IPS DF 6.9 (cell line): Measurements from ENCODE around the gene PLCD3.

Source experiments
- DNase-seq: peaks from one replicate; pipeline ENCODE4 v3.0.0-alpha.2; 2013; ENCODE audit warnings: low read depth, low spot score
- H3K27ac ChIP-seq: one replicate; pipeline ENCODE4 v1.5.1; 2013; ENCODE audit warnings: low read length, control low read depth
- H3K27me3 ChIP-seq: 2 replicates; pipeline ENCODE4 v1.6.1; 2013; ENCODE audit warnings: mild to moderate bottlenecking, low read length; ENCODE audit not compliant: control insufficient read depth, insufficient read depth
- H3K36me3 ChIP-seq: 2 replicates; pipeline ENCODE4 v1.6.1; 2013; ENCODE audit warnings: low read length; ENCODE audit not compliant: control insufficient read depth, insufficient read depth
- H3K4me1 ChIP-seq: 2 replicates; pipeline ENCODE4 v1.6.1; 2013; ENCODE audit warnings: low read length; ENCODE audit not compliant: control insufficient read depth, insufficient read depth
- H3K4me3 ChIP-seq: 2 replicates; pipeline ENCODE4 v1.5.1; 2013; ENCODE audit warnings: mild to moderate bottlenecking, low read length
- H3K9me3 ChIP-seq: 2 replicates; pipeline ENCODE4 v1.6.1; 2013; ENCODE audit warnings: low read length, inconsistent platforms; ENCODE audit not compliant: control insufficient read depth, insufficient read depth
- WGBS: extraction: QIAGEN DNeasy Blood & Tissue Kit; methylation state at CpG from one replicate; pipeline ENCODE4 v1.1.7; 2013; ENCODE audit warnings: mixed read lengths, missing lambda C conversion rate; ENCODE audit not compliant: insufficient read length, insufficient coverage; 5-methylcytosine and 5-hydroxymethylcytosine counted together

Gene PLCD3

DNA sequence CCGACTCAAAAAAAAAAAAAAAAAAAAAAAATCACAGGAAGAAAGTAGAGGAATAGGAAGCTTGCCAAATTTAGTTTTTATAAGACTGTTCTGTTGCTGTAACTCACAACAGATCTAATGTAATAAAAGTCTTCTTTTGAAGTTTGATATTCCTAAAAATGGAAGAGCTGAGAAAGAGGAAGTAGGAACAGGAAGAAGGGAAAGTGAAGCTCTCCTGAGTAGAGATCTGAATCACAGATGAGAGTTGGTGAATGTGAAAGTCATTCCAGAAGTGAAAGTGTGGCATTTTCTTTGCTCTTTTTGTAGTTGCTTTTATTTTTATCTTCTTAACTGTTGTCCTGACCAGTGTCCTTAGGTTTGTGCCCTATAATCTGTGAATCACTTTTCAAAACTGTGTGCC is 69.1 kb downstream of the PLCD3 start:
- H3K4me3 ChIP-seq, result no peak overlapping the region
- H3K27me3 ChIP-seq, result no peaks in the 10 kb centered on the region
- no peaks in the 10 kb centered on the region for H3K36me3 ChIP-seq
- no peak overlapping the region for H3K27ac ChIP-seq
- WGBS, result no CpG with 5 or more reads among the region's 1 CpG
- H3K9me3 ChIP-seq, result no peaks in the 10 kb centered on the region
- no peak for DNase-seq
- no peaks in the 10 kb centered on the region for H3K4me1 ChIP-seq

DNA sequence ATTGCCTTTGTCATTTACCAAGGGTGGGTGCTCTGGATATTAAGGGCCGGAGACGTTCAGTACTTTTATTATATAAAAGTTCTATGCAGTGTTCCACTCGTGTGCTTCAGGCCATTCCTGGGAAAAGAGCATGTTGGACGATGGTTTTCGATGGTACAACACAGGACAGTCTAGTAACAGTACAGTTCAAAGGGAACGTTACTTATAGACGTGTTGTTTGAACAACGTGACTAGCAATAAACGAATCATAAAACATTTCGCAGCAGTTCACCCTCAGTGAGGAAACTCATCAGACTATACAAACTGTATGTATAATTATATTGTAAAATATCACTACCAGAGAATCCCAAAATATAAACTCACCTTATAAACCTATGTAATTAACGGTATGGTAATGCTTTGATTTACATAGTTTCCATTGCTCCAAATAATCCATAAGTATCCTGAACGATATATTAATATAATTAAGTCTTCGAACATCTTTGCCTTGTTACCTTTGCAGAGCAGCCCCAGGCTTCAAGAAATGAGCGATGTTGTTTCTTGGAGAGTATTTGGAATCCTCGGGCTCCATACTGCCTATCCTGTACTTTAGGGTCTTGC is 70.6 kb downstream of the PLCD3 start:
- no peaks in the 10 kb centered on the region for H3K4me1 ChIP-seq
- no peak overlapping the region for H3K27ac ChIP-seq
- H3K27me3 ChIP-seq, result no peaks in the 10 kb centered on the region
- no peak for DNase-seq
- no peaks in the 10 kb centered on the region for H3K36me3 ChIP-seq
- H3K9me3 ChIP-seq, result no peaks in the 10 kb centered on the region
- peak overlapping the region; percentile 70; the same call in 1 of the 2 replicates for H3K4me3 ChIP-seq
- WGBS, result no CpG with 5 or more reads among the region's 15 CpGs

DNA sequence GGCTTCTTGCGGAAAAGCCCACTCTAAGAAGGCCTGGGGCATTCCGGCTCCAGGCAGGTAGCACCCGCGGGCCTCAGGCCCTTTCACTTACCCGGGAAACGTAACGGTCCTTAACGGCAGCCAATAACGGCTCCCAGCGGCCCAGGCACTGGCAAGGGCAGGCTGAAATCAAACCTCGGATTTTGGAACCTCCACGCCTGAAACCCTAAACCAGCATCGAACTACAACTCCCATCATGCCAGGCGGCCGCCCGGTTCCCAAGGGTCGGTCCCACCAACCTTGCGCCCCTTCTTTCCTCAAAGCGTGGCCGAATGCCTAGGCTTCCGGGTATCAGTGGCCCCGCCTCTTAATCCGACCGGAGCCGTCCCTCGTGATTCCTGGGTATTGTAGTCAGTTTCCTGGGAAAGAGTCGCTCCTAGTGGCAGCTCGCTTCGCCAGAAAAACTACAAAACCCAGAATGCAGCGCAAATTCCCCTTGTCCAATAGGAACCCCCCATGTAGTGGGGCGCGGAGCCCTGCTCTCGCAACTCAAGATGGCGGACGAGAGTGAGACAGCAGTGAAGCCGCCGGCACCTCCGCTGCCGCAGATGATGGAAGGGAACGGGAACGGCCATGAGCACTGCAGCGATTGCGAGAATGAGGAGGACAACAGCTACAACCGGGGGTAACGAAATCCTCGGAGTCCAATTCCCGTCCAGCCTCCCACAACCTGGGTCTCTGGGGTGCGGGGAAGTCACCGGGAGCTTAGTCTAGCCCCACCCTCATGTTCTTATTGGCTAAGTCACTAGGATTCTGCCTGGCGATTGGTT is 71.3 kb downstream of the PLCD3 start, which contains the start of gene NMT1:
TSS of gene NMT1 (plus strand) at position 521 of the 809 bp plus-strand sequence. CDS start at position 534, 13 bp downstream.
- no CpG with 5 or more reads among the region's 50 CpGs for WGBS
- DNase-seq, result peak; percentile 100
- H3K4me1 ChIP-seq, result no peaks in the 10 kb centered on the region
- no peaks in the 10 kb centered on the region for H3K27me3 ChIP-seq
- H3K27ac ChIP-seq, result no peak within 1 kb of the TSS
- no peaks in the 10 kb centered on the region for H3K36me3 ChIP-seq
- no peaks in the 10 kb centered on the region for H3K9me3 ChIP-seq
- H3K4me3 ChIP-seq, result peak within 1 kb of the TSS; percentile 70

DNA sequence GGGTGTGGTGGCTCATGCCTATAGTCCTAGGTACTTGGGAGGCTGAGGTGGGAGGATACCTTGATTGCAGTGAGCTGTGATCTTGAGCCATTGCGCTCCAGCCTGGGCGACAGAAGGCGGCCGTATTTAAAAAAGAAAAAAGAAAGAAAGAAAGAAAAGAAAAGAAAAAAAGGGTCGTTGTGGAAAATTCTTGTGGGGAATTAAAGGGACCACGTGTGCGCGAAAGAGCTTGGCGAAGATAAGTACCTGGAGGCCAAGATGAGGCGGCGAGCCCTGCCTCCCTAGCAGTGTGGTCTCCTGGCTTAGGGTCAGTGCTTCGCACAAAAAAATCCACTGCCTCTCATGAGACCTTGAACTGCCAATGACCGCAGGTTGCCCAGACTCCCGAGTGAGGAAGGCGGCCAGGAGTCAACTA is 71.9 kb downstream of the PLCD3 start:
- H3K9me3 ChIP-seq, result no peaks in the 10 kb centered on the region
- no peaks in the 10 kb centered on the region for H3K4me1 ChIP-seq
- H3K36me3 ChIP-seq, result no peaks in the 10 kb centered on the region
- DNase-seq, result no peak
- no peak overlapping the region for H3K27ac ChIP-seq
- peak overlapping the region; percentile 58; the same call in 1 of the 2 replicates for H3K4me3 ChIP-seq
- no CpG with 5 or more reads among the region's 15 CpGs for WGBS
- H3K27me3 ChIP-seq, result no peaks in the 10 kb centered on the region
